NCI-H526 (cell line): ENCODE results near the gene STX3.
"Not testable (repeated sequence)": the region's sequence is repeated elsewhere in the genome, so short reads cannot be mapped to it uniquely, and the experiment has no call there.

Experiments used
- DNase-seq, 2 experiments: peaks; one replicate each; lab custom pipeline; 2025; lab: John Stamatoyannopoulos, UW

The STX3 gene

DNA sequence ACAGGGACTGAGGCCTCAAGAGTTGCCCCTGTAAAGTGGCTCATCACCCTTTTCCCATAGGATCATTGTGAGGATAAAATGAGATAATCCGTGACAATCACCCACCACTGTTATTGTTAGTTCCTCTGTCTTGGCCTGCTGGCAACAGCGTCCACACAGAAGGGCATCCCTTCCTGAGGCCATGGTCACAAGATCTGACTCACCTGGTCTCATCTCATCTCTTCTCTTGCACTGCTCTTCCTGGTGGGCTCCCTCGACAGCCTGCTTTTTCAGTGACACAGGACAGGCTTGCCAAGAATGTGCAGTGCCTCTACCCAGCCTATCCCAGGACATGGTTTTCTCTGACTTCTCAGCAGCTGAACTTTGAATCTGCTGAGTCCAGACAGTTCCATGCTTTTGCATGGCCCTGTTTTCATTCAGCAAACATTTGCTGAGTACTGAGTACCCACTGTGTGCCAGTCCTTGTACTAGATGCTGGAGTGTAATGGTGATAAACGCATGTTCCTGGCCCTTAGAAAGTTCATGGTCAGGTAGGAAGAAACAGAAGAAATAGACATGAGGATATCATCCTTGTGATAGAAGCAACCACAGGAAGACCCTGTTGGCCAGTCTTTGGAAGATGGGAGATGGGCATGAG is 3.3 kb downstream of the STX3 start:
- DNase-seq = no peak

DNA sequence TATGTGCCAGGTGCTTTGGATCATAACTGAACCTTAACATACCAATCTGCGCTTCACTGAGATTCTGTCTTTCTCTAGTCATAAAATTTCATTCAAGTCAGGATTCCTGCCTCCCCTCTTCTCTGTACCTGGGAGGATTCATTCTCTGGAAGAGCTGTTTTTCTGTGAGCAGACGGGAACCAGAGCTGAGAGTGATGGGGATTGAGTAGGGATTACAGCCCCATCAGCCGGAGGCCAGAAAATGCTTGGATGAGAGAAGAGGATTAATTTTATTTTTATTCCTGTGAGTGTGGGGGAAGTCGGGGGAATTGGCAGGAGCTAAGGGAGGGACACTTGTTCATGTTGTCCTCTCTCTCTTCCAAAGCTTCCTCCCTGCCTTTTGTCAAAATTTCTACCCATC is 4.7 kb downstream of the STX3 start:
- DNase-seq = no peak

DNA sequence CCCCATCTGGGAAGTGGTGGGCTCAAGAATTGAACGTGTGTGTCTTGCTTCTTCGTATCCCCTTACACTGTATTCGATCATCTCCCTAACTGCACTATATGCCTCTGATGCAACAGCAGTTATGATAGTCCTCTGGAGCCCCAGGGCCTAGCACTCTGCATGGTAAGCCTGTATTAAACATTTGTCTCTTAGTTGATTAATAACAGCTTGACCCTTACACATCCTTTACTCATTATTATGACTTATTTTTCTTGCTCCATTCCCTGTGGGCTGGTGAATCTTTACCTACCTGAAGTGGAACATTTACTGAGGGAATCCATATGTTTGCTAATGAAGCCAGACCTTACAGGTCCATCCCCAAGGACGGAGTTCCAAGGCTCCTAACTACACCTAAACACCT is 5.6 kb downstream of the STX3 start:
- DNase-seq = no peak

DNA sequence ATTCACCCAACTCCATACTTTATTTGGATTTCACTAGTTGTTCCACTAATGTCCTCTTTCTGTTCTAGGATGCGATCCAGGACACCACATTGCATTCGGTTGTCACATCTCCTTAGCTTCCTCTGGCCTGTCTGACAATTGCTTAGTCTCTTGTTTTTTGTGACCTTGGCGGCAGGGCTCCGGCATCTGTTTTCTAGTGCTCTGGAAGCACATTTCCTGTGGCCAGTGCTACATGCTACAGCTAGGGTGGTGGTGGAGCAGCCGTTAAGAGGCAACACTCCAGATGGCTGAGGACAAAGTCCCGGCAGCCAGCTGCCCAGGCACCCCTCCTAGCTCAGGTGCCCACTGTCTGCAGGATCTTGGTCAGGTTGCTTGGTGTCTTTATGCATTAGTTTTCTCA is 6.8 kb downstream of the STX3 start:
- no peak for DNase-seq

DNA sequence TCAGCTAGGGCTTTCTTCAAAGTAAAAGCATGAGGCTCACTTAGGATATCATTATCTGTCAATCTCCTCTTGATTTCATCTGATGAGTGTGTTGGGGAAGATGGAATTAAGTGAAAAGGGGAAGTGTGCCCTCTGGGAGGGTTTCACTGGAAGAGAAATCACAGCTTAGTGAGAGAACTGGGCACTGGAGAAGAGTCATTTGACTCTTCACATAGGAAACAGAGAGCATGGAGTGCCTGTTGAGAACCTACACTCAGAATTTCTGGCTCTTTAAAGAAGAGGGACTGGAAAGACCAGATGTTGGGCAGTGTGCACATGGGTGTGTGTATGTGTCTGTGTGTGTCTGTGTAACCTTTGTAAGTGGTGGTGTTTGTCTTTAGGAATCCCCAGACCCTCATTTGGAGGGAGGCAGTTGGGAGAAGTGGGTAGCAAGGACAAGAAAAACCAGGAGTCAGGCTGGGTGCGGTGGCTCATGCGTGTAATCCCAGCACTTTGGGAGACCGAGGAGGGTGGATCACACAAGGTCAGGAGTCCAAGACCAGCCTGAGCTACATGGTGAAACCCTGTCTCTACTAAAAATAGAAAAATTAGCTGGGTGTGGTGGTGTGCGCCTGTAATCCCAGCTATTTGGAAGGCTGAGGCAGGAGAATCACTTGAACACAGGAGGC is 10.0 kb downstream of the STX3 start:
- no peak for DNase-seq

DNA sequence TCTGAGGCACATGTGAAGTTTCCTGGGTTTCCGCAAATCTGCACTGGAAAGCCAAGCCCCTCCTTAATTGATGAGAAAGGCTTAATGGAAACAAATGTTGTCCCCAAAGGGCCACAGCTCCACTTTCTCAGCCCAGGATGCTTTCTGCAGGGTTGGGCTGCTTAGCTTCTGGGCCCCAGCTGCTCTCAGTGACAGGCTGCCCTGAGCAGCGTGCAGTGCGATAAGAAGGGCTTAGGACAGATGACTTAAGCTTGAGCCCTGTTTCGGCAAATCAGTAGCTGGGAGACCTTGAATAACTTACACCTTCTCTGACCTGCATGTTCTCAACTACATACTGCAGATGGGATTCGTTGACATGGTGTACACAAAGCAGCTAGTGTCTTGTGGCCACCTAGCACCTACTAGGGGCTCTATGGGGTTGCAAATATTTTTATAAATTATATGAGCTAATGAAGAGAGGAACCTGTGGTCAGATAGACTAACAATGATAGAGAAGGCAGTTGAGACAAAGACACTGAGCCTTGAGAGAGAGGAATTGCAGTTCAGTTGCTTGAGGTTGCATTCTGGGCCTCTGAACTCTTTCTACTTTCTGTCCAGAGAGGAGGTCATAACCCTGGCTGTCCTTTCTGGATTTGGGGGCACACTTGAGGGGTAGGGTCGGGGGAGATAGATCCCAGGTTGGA is 11.5 kb downstream of the STX3 start:
- DNase-seq = no peak

DNA sequence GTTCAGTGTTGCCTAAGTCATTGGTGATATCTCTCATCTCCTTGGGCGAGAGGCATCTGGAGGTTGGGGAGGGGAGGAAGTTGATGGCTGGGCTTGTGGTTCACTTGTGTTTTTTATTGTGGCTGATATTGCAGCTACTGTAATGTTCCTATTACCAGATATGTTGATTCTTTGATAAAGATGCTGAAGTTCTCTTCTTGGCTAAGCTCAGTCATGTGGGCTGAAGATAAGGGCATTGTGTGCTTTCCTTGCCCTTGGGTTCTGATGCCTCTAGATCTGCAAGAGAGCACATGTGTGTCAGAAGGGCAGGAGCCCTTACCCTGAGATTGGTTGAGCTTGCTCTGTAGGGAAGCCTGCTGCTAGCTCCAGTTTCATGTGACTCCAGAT is 12.0 kb downstream of the STX3 start:
- no peak for DNase-seq

DNA sequence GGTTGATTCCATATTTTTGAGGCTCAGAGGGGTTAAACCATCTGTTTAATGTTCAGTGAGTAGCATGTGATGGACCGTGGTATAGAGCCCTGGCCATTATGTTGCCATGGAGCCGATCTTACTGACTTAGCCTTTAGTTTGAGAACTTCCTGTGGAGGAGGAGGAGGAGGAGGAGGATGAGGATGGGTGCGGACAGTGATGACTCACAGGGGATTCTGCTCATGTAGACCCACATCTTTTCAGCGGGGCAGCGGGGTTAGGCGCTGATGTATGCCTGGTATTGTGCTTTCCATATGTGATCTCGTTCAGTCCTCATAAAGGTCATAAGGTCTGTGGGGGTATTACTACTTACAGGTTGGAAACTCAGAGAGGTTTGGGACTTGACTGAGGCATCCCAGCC is 13.9 kb downstream of the STX3 start:
- DNase-seq = no peak

DNA sequence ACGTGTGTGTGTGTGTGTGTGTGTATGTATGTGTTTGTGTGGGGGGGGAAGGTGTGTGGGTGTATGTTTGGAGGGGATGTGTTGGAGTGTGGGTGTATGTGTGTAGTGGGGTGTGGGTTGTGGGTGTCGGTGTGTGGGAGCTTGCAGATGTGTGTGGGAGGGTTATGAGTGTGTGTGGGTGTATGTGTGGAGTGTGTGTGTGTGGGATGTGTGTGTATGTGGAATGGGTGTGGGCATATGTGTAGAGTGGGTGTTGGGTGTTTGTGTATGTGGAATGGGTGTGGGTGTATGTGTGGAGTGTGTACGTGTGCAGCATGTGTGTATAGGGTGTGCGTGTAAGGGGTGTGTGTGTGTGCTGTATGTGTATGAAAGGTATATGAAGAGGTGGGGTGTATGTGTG is 14.7 kb downstream of the STX3 start:
- DNase-seq = no peak

DNA sequence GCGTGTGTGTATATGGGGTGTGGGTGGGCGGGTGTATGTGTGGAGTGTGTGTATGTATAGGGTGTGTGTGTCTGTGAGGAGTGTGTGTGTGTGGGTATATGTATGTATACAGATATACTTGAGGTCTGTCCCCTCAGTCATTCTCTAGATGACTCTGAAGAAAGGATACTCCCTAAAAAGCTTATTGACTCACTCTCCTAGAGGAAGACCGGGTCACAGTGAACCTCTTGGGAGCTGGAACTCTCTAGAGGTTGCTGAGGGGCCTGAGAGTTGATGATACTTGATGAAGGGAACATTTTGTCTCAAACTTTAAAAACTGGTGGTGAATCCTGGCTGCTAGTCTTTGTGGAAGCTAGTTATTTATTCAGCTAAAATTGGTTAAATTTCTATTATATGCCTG is 15.1 kb downstream of the STX3 start:
- DNase-seq = no peak

DNA sequence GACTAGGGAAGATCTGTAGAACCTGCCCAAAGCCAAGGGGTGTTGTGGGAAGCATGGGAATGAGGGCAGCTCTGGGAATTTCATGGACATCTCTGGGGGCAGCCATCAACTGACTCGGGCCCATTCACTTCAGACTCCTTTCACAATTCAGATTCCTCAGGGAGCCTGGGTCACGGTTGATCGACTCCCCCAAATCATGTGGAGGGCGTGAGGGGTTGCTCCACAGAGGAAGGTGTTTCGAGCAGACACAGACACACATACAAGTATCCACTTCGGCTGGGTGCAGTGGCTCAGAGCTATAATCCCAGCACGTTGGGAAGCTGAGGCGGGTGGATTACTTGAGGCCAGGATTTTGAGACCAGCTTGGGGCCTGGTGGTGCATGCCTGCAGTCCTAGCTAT is 15.7 kb downstream of the STX3 start:
- DNase-seq = no peak

DNA sequence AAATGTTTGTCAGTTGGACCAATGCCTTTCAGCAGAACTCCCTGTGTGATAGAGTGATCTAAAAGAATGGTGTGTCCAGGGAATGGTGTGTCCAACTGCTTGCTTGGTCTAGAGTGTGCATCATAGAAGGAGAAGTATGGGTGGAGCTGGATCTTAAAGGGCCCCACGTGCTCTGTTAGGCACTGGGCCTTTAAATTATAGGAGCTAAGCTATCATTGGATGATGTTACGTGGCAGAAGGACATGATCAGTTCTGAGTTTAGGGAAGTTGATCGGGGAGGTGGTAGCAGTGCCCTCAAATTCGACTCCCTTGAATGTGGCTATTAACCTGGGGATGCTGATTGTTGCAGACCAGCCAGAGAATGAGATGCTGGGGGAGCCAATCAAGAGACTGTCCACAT is 16.4 kb downstream of the STX3 start:
- DNase-seq = no peak

DNA sequence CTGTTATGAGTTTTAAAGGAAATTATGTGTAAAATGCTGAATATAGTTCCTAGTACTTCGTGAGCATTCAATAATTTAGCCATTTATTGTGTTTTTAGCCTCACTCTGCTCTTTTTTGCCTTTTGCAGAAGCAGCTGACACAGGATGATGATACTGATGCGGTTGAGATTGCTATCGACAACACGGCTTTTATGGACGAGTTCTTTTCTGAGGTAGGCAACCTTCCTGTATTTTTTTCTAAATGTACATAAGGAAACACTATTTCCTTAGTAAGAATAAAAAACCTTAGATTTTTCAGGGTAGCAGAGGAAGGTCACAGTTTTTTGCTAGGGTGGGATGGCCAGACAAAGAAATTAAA is 17.9 kb downstream of the STX3 start:
- no peak for DNase-seq

DNA sequence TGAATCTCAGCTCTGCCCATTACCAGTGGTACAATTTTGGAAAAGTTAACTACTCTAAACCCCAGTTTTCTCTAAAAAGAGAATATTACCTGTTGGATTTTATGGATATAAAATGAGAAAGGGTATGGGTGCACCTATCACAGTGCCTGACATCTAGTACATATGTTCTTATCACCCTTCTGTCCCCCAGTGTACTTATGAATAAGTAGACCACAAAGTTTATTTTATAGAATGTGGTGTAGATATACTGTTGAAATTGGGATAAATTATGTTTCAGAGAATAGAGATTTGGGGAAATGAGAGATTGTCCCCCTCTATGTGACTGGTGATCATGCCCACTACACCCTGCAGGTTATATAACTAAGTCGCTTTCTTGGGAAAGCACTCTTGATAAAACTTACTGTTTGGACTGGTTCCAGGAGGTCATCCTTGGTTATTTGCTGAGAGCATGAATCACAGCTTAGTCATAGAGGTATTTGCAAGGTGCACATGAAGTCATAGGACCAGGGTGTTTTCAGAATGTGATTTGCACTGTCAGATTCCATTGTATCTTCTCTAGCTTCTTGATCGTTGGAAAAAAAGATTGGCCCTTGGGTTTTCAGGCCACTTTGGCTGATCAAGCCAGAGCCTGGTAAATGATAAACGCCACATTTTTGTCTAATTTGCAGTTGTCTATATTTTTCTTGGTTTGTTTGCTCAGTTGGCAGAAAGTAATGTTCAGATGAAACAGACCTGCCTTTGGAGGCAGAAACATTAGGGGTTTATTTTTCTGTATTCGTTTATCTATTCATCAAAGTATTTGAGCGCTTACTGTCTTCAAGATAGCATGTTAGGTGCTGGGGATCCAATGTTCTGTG is 21.3 kb downstream of the STX3 start:
- DNase-seq = no peak

DNA sequence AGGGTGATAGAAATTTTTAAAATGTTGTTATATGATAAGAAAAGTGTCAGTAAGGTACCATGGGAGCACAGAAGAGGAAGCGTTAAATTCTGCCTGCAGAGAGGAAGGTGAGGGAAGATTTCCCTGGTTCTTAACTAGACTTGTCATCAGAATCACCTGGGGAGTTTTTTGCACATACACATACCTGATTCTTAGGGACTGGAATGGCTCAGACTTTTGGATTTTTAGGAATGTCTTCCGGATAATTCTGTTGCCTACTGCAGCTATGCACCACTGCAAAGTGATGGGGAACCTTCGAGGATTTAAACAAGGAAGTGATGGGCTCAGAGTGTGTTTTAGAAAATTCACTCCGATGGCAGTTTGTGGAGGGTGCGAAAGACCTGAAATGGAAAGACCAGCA is 21.9 kb downstream of the STX3 start:
- DNase-seq = no peak

DNA sequence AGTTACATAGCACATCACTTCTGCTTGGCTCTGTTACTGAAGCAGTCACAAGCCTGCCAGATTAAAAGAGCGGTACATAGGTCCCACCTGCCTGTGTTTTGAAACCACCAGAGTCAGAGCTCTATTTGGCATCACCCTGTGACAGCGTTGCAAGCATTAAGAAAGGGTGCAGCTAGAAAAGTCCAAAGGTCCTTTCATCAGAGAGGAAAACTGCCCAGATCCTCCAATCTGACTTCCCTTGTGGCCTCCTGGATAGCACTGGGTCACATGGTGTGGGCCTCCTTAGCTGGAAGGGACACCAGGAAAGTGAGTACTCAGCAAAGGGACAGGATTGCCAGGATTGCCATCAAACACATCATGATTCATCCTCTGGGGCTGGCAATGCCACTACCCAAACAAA is 22.9 kb downstream of the STX3 start:
- DNase-seq = no peak

DNA sequence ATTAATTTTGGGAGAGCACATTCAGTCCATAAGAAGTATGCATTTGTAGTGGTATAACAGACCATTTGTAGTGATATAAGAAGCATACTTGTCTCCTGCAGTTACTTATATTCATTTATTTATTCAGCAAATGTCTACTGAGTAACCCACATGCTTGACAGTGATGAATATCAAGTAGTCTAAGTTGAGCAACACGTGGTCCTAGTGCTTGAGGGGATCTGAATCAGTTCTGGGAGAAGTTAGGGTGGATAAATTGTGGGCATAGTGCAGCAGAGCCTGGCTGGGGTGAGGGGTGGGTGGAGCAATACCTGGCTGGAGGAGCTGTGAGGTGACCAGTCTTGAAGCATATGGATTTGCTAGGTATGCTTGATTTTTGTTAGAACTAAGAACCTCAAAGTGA is 24.3 kb downstream of the STX3 start:
- no peak for DNase-seq

DNA sequence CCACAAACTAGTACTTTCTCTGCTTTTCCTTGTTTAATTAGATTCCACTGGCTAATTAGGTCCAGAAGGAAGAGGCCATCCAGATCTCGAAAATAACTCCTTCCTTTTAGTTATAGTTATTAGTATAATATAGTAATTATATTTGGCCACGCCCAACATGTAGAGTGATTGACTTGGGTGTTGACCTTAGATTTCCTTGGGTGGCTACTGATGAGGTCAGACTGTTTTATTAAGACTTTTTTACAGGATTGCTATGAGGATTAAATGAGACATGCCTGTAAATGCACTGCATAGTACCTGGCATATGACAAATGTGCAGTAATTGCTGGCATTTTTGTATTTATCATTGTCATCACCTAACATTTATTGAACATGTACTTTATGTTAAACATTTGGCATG is 26.9 kb downstream of the STX3 start:
- DNase-seq = no peak

DNA sequence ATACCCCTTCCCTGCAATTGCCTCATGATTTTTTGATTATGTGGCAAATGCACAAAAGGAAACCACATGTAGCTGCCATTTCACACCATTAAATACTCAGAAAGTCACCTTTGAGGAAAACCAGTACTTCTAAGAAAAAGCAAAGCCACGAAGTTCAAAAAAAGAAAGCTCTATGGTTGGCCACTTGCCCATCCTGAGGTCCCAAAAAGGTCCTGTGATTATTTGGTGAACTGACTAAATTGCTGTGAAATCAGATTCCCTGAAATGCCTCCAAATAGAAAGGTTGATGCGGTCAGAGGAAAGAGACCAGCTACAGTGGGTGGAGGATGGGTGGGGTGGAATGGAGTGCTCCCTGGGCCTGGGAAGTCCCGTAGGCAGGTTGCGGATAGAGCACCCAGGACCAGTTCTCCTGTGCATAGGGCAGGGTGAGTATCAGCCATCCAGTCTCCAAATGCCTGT is 28.5 kb downstream of the STX3 start:
- DNase-seq = no peak

DNA sequence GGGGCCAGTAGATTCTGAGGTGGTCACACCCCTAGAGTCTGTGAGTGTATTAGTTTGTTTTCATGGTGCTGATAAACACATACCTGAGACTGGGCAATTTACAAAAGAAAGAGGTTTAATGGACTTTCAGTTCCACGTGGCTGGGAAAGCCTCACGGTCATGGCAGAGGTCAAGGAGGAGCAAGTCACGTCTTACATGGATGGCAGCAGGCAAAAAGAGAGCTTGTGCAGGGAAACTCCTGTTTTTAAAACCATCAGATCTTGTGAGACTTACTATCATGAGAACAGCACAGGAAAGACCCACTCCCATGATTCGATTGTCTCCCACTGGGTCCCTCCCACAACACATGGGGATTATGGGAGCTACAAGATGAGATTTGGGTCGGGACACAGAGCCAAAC is 29.3 kb downstream of the STX3 start:
- not testable (repeated sequence) for DNase-seq

DNA sequence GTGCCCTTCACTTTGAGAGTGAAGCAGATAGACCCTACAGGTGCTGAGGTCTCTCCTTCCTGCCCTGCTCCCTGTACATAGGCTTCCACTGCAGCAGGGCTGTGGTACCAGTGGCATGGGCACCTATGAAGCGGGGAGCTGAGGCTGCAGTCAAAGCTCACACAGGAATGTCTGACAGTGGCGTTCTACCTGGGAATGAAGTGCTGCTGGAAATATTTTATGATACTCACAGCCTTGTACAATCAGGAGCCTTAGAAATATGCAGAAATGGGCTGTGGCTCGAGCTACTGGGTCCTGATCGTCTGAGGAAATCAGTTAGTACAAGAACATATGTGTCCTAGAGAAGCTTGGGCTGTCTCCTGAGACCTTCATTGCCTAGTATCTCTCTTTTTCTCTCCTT is 30.6 kb downstream of the STX3 start:
- no peak for DNase-seq

DNA sequence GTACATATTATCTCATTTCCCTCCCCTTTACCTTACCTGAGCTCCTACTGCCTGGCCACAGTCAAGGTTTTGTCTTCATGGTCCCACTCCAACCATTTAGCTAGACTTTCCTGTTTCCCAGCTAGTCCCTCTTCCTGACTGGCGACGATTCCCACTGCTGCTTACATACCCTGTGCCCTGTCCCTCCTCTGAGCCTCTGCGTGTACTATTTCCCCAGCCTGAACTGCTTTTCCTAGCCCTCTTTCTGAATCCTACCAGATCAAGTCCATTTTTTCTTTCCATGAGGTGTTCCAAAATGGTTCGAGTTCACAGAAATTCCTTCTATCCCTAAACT is 32.0 kb downstream of the STX3 start:
- DNase-seq = no peak

DNA sequence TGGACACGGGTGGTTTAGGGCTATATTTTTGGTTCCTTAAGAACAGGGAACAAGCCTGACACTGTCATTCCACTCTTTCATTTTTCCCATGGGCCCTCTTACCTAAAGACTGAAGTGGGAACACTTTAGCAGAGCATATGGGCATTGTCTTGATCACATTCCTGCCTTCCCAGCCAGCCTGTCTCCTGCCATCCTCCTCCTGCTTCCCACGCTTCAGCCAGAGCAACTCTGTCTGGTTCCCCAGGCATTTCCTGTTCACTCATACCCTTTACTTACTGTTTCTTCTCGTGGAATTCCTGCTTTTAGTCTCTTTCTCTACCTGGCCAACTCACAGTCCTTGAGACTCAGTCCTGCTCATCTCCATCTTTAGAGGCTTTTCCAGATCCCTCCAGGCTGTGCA is 32.6 kb downstream of the STX3 start:
- DNase-seq = no peak
